ENCODE measurements around the gene PCDHGA1. TPM values are rescaled to one million over a fixed set of nuclear protein-coding genes. Genes with fewer than 3 reads are reported as not detected.

Gene PCDHGA1
- total RNA-seq, 2 donors from 2014 or later: 0.07 TPM; not detected in 1

DNA sequence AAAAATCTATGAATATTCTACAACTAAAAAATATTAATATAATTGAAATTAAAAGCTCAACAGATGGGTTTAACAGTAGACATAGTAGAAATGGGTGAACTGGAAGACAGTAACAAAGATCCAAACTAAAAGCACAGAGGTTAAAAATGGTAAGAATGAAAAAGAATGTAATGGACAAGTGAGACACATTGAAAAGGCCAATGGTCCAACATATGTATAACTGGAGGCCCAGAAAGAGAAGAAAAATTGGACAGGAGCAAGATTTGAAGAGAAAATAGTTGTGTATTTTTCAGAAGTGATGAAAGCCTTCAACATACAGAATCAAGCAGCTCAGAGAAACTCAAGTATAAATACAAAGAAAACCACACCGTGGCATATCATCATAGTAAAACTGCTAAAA is 217.2 kb downstream of the PCDHGA1 start:
- Mint-ChIP-seq H3K27ac (peak overlapping the region; percentile 11 to 34), H3K36me3 (peaks cover 19% of the 10 kb centered on the region), H3K27me3 (no peaks in the 10 kb centered on the region), H3K4me1 (ENCODE audit: low read depth in 2 of 2) (peaks cover 22 to 35% of the 10 kb centered on the region in 2 donors), H3K9me3 (peaks cover 3% of the 10 kb centered on the region), H3K4me3 (no peak overlapping the region)
- ATAC-seq (no peak), DNase-seq (ENCODE audit: low spot score) (no peak)

- Mint-ChIP-seq H3K27ac (peak overlapping the region; percentile 11 to 34), H3K36me3 (peaks cover 17% of the 10 kb centered on the region), H3K9me3 (peaks cover 3% of the 10 kb centered on the region), H3K27me3 (no peaks in the 10 kb centered on the region), H3K4me3 (no peak overlapping the region), H3K4me1 (ENCODE audit: low read depth in 2 of 2) (peaks cover 19 to 35% of the 10 kb centered on the region in 2 donors)
- DNase-seq (ENCODE audit: low spot score): no peak
- ATAC-seq: no peak
Measured at GRCh38 chr5:141547921-141548320, 217.6 kb downstream of the PCDHGA1 start.

GRCh38 chr5:141557681-141558136 is 227.4 kb downstream of the PCDHGA1 start:
- H3K36me3 Mint-ChIP-seq: peaks cover 16% of the 10 kb centered on the region
- ATAC-seq: peak; percentile 65 to 73
- H3K9me3 Mint-ChIP-seq: no peaks in the 10 kb centered on the region
- no peak overlapping the region for H3K4me3 Mint-ChIP-seq
- peak; percentile 74 for DNase-seq (ENCODE audit: low spot score)
- H3K4me1 Mint-ChIP-seq (ENCODE audit: low read depth in 2 of 2): peaks cover 13 to 14% of the 10 kb centered on the region in 2 donors
- H3K27me3 Mint-ChIP-seq: no peaks in the 10 kb centered on the region
- peak overlapping the region; percentile 54 to 84 for H3K27ac Mint-ChIP-seq

DNA sequence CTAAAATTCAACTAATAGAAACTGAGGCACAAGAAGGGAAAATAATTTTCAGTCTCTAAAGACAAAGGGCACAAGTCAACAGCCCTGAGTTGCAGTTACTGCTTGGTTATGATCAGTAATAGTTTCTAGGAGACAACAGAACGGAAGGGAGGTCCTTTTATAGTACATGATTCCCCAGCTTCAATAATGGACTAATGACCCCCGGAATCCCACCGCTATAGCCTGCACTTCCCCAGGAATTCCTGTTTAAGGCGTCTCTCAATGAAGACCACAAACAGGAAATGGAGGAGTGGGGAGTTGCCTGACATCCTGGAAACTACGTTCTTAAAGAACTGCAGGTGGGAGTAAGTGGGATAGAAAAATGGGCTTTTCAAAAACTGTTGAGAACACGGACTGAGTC is 227.8 kb downstream of the PCDHGA1 start:
- Mint-ChIP-seq H3K27ac (peak overlapping the region; percentile 54 to 84), H3K36me3 (peaks cover 20% of the 10 kb centered on the region), H3K9me3 (no peaks in the 10 kb centered on the region), H3K27me3 (no peaks in the 10 kb centered on the region), H3K4me3 (no peak overlapping the region), H3K4me1 (ENCODE audit: low read depth in 2 of 2) (peaks cover 16 to 17% of the 10 kb centered on the region in 2 donors)
- ATAC-seq (no peak), DNase-seq (ENCODE audit: low spot score) (no peak)

DNA sequence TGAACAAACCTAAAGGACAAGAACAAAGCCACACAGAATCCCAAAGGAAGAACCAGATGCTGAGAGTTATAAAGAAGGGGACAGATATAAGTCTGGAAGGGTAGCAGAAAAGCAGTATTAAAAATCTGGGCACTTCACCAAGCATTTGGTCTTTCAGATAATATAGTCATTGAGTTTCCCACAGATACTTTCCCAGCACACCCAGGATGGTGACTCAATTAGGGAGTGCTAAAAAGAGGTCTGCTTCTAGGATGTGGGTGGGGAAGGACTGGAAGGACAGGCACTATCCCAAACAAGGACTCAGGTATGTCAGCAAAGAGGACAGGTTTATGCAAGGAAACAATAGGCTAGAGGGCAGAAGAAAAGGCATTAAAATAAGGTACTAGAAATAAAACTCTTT is 229.1 kb downstream of the PCDHGA1 start:
- peaks cover 29% of the 10 kb centered on the region for H3K36me3 Mint-ChIP-seq
- DNase-seq (ENCODE audit: low spot score) (no peak), ATAC-seq (no peak)
- no peaks in the 10 kb centered on the region for H3K27me3 Mint-ChIP-seq
- H3K4me3 Mint-ChIP-seq: no peak overlapping the region
- peaks cover 26 to 30% of the 10 kb centered on the region in 2 donors for H3K4me1 Mint-ChIP-seq (ENCODE audit: low read depth in 2 of 2)
- no peaks in the 10 kb centered on the region for H3K9me3 Mint-ChIP-seq
- peak overlapping the region in 1 of 2 donors; percentile 54 for H3K27ac Mint-ChIP-seq

DNA sequence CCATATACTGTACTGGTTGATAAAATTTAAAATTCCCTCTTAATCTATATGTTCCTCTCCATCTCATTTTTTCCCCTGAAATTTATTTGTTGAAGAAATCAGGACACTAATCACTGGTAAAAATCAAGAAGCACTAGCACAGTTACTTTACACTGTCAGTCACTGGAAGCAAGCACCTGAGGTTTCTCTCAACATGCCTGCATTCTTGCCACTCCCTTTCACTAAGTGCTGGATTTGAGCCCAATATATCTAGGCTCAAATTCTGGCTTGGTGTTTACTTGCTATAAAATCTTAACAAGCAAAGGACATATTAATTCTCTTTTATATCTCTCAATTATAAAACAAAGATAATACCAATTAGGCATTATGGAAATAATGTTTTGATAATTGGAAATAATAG is 229.8 kb downstream of the PCDHGA1 start:
- H3K4me1 Mint-ChIP-seq (ENCODE audit: low read depth in 2 of 2): peaks cover 28 to 31% of the 10 kb centered on the region in 2 donors
- no peaks in the 10 kb centered on the region for H3K27me3 Mint-ChIP-seq
- H3K27ac Mint-ChIP-seq: peak overlapping the region; percentile 24 to 54
- ATAC-seq (no peak), DNase-seq (ENCODE audit: low spot score) (no peak)
- H3K4me3 Mint-ChIP-seq: no peak overlapping the region
- H3K36me3 Mint-ChIP-seq: peaks cover 32% of the 10 kb centered on the region
- no peaks in the 10 kb centered on the region for H3K9me3 Mint-ChIP-seq

DNA sequence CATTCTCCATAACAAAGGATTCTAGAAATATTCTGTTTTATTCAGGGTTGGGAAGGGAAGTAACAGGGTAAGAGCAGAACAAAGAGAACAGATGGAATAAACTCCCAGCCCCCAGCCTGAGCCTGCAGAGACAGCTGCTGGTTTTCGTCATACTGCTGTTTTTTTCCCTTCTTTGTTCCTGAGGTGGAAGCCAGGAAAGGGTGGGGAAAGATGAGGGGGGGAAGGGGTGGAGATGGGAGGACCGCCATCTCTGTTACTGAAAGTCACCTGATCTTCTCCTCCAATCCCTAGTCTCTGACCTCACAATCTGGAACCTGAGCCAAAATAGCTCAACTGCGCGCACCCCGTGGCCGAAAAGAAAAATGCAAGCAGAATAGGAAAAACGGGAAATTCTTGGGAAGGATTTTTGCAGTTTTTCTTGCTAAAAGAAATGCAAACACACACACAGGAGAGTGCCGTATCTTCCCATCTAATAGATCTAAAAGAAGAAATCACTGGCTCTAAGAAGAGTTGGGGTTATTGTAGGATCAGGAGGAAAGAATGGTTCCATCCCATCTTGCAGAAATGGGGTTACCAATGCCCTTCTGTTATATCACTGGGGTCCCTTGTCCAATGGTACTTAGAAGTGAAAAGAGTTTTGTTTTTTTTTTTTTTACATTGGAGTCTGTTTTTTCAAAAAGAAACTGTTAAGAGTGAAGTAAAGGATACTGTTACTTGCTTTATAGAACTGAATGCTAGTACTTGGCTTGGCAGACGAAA is 230.6 kb downstream of the PCDHGA1 start:
- H3K36me3 Mint-ChIP-seq: peaks cover 38% of the 10 kb centered on the region
- peaks cover 34 to 38% of the 10 kb centered on the region in 2 donors for H3K4me1 Mint-ChIP-seq (ENCODE audit: low read depth in 2 of 2)
- ATAC-seq (no peak), DNase-seq (ENCODE audit: low spot score) (no peak)
- H3K27me3 Mint-ChIP-seq: no peaks in the 10 kb centered on the region
- H3K27ac Mint-ChIP-seq: peak overlapping the region; percentile 24 to 54
- no peak overlapping the region for H3K4me3 Mint-ChIP-seq
- H3K9me3 Mint-ChIP-seq: no peaks in the 10 kb centered on the region

Other genes starting within 250 kb of the PCDHGA1 start
- gene PCDHB2, start 235.9 kb upstream of the PCDHGA1 start, total RNA-seq: not detected
- gene PCDHB3, start 230.0 kb upstream of the PCDHGA1 start, total RNA-seq: not detected
- gene PCDHB4, start 208.7 kb upstream of the PCDHGA1 start, total RNA-seq: not detected
- gene PCDHB5, start 195.3 kb upstream of the PCDHGA1 start, total RNA-seq: not detected
- gene PCDHB6, start 180.5 kb upstream of the PCDHGA1 start, total RNA-seq: not detected
- gene PCDHB7, start 157.9 kb upstream of the PCDHGA1 start, total RNA-seq: not detected
- not detected for gene PCDHB8, start 152.7 kb upstream of the PCDHGA1 start, total RNA-seq
- not detected for gene PCDHB16, start 148.1 kb upstream of the PCDHGA1 start, total RNA-seq
- under 1 TPM in 1 of 2 donors, not detected in 1; 0.17 TPM for gene PCDHB9, start 143.4 kb upstream of the PCDHGA1 start, total RNA-seq
- not detected for gene PCDHB10, start 138.2 kb upstream of the PCDHGA1 start, total RNA-seq
- gene PCDHB11, start 130.9 kb upstream of the PCDHGA1 start, total RNA-seq: not detected
- not detected for gene PCDHB12, start 121.8 kb upstream of the PCDHGA1 start, total RNA-seq
- gene PCDHB13, start 116.6 kb upstream of the PCDHGA1 start, total RNA-seq: under 1 TPM in 1 of 2 donors, not detected in 1; 0.10 TPM
- gene PCDHB14, start 107.2 kb upstream of the PCDHGA1 start, total RNA-seq: not detected
- gene PCDHB15, start 85.1 kb upstream of the PCDHGA1 start, total RNA-seq: not detected
- gene SLC25A2, start 26.5 kb upstream of the PCDHGA1 start, total RNA-seq: 1 to 10 TPM in 1 of 2 donors, under 1 TPM in 1; 0.67 to 2.2 TPM
- gene TAF7, start 9.7 kb upstream of the PCDHGA1 start, total RNA-seq: 10 to 100 TPM; 52.5 to 63.5 TPM
- not detected for gene PCDHGA2, start 8.2 kb downstream of the PCDHGA1 start, total RNA-seq
- not detected for gene PCDHGA3, start 13.3 kb downstream of the PCDHGA1 start, total RNA-seq
- under 1 TPM; 0.12 to 0.17 TPM for gene PCDHGB1, start 19.6 kb downstream of the PCDHGA1 start, total RNA-seq
- under 1 TPM; 0.48 to 0.50 TPM for gene PCDHGA4, start 24.5 kb downstream of the PCDHGA1 start, total RNA-seq
- under 1 TPM; 0.47 to 0.76 TPM for gene PCDHGB2, start 29.5 kb downstream of the PCDHGA1 start, total RNA-seq
- under 1 TPM; 0.33 to 0.36 TPM for gene PCDHGA5, start 33.6 kb downstream of the PCDHGA1 start, total RNA-seq
- under 1 TPM; 0.71 to 0.81 TPM for gene PCDHGB3, start 39.7 kb downstream of the PCDHGA1 start, total RNA-seq
- under 1 TPM; 0.40 to 0.73 TPM for gene PCDHGA6, start 43.4 kb downstream of the PCDHGA1 start, total RNA-seq
- gene PCDHGA7, start 52.2 kb downstream of the PCDHGA1 start, total RNA-seq: under 1 TPM; 0.10 to 0.25 TPM
- under 1 TPM; 0.29 to 0.39 TPM for gene PCDHGB4, start 57.2 kb downstream of the PCDHGA1 start, total RNA-seq
- gene PCDHGA8, start 62.1 kb downstream of the PCDHGA1 start, total RNA-seq: under 1 TPM; 0.19 to 0.20 TPM
- gene PCDHGB5, start 67.4 kb downstream of the PCDHGA1 start, total RNA-seq: 1 to 10 TPM; 1.7 to 2.8 TPM
- under 1 TPM; 0.71 to 0.92 TPM for gene PCDHGA9, start 72.3 kb downstream of the PCDHGA1 start, total RNA-seq
- 1 to 10 TPM in 1 of 2 donors, under 1 TPM in 1; 0.89 to 1.1 TPM for gene PCDHGB6, start 77.5 kb downstream of the PCDHGA1 start, total RNA-seq
- 1 to 10 TPM in 1 of 2 donors, under 1 TPM in 1; 0.67 to 1.2 TPM for gene PCDHGA10, start 82.5 kb downstream of the PCDHGA1 start, total RNA-seq
- under 1 TPM; 0.33 to 0.95 TPM for gene PCDHGB7, start 87.2 kb downstream of the PCDHGA1 start, total RNA-seq
- under 1 TPM; 0.33 to 0.55 TPM for gene PCDHGA11, start 90.5 kb downstream of the PCDHGA1 start, total RNA-seq
- gene PCDHGA12, start 100.0 kb downstream of the PCDHGA1 start, total RNA-seq: 1 to 10 TPM in 1 of 2 donors, under 1 TPM in 1; 0.69 to 1.4 TPM
- gene PCDHGC3, start 145.5 kb downstream of the PCDHGA1 start, total RNA-seq: 1 to 10 TPM in 1 of 2 donors, under 1 TPM in 1; 0.33 to 1.8 TPM
- gene PCDHGC4, start 154.5 kb downstream of the PCDHGA1 start, total RNA-seq: under 1 TPM in 1 of 2 donors, not detected in 1; 0.26 TPM
- gene PCDHGC5, start 158.6 kb downstream of the PCDHGA1 start, total RNA-seq: under 1 TPM in 1 of 2 donors, not detected in 1; 0.17 TPM